CD14-positive monocyte (primary cell): ENCODE data around the gene AFF1. TPM values are rescaled to one million over a fixed set of nuclear protein-coding genes. Genes with fewer than 3 reads are reported as not detected.
"Not testable (repeated sequence)": the region's sequence is repeated elsewhere in the genome, so short reads cannot be mapped to it uniquely, and the experiment has no call there.

Experiments used
- DNase-seq, 3 donors: peaks; one replicate each; pipeline ENCODE4 v3.0.0-alpha.2; 2011 to 2022
- H2AFZ ChIP-seq: 2 replicates; pipeline ENCODE4 v1.6.0; 2012; ENCODE audit warnings: mild to moderate bottlenecking, low read depth, low read length, inconsistent platforms; ENCODE audit not compliant: insufficient read depth, poor library complexity, severe bottlenecking
- H3K27ac ChIP-seq, 2 donors: 1 replicate in 1 of 2; 2 replicates in 1 of 2; pipeline ENCODE4 v1.5.1; 2012 to 2013; ENCODE audit warnings: low read length in 2 of 2, control low read depth in 1 of 2, inconsistent platforms in 1 of 2, low read depth in 1 of 2, mild to moderate bottlenecking in 1 of 2
- H3K27me3 ChIP-seq, 2 donors: one replicate each; pipeline versions ENCODE4 v1.6.0 to v1.6.1; 2011 to 2013; ENCODE audit warnings: low read length in 2 of 2; ENCODE audit not compliant: control insufficient read depth in 2 of 2, insufficient read depth in 2 of 2
- H3K36me3 ChIP-seq, 2 donors: replicated peaks in 1 of 2; 1 replicate in 1 of 2; 2 replicates in 1 of 2; pipeline versions ENCODE4 v1.5.1 to v1.6.1; 2012 to 2013; ENCODE audit warnings: low read length in 2 of 2, control low read depth in 1 of 2, inconsistent platforms in 1 of 2, mild to moderate bottlenecking in 1 of 2; ENCODE audit not compliant: insufficient read depth in 2 of 2, control insufficient read depth in 1 of 2
- H3K4me1 ChIP-seq, 2 donors: 1 replicate in 1 of 2; 2 replicates in 1 of 2; pipeline versions ENCODE4 v1.5.1 to v1.6.1; 2012 to 2013; ENCODE audit warnings: low read length in 2 of 2, control low read depth in 1 of 2, inconsistent platforms in 1 of 2, mild to moderate bottlenecking in 1 of 2, moderate library complexity in 1 of 2; ENCODE audit not compliant: insufficient read depth in 2 of 2, control insufficient read depth in 1 of 2
- H3K4me2 ChIP-seq: replicated peaks from 2 replicates; pipeline ENCODE3; 2012; ENCODE audit warnings: low read length, moderate library complexity, mild to moderate bottlenecking; ENCODE audit not compliant: poor library complexity, severe bottlenecking; ENCODE audit errors: extremely low read depth
- H3K4me3 ChIP-seq, 3 experiments: fragments of 200-600 bp in 1 of 3; sonication (generic) in 1 of 3; replicated peaks in 1 of 3; 1 replicate in 2 of 3; 2 replicates in 1 of 3; pipeline ENCODE4 v1.5.1; 2011 to 2013; ENCODE audit warnings: low read length in 3 of 3, mild to moderate bottlenecking in 3 of 3, control low read depth in 2 of 3, low read depth in 2 of 3, inconsistent platforms in 1 of 3, moderate library complexity in 1 of 3
- H3K79me2 ChIP-seq: 2 replicates; pipeline ENCODE4 v1.6.0; 2012; ENCODE audit warnings: mild to moderate bottlenecking, control low read depth, inconsistent platforms, low read length, moderate library complexity; ENCODE audit not compliant: insufficient read depth
- H3K9ac ChIP-seq: 2 replicates; pipeline ENCODE4 v1.6.0; 2017; ENCODE audit warnings: low read length, mild to moderate bottlenecking; ENCODE audit not compliant: insufficient read depth, poor library complexity, severe bottlenecking
- H3K9me3 ChIP-seq, 2 donors: replicated peaks in 1 of 2; 1 replicate in 1 of 2; 2 replicates in 1 of 2; pipeline versions ENCODE4 v1.5.1 to v1.6.1; 2012 to 2013; ENCODE audit warnings: low read length in 2 of 2, control low read depth in 1 of 2; ENCODE audit not compliant: control insufficient read depth in 1 of 2, insufficient read depth in 1 of 2
- H4K20me1 ChIP-seq: 2 replicates; pipeline ENCODE4 v1.6.0; 2012; ENCODE audit warnings: mild to moderate bottlenecking, low read length, control low read depth, moderate library complexity; ENCODE audit not compliant: insufficient read depth
- H3K27ac Mint-ChIP-seq, 7 donors: one replicate each; pipeline ENCODE4 v1.8.0; 2020; ENCODE audit warnings: mild to moderate bottlenecking in 7 of 7, mixed read lengths in 7 of 7, moderate library complexity in 6 of 7, inconsistent platforms in 2 of 7
- H3K27me3 Mint-ChIP-seq, 3 donors: one replicate each; pipeline ENCODE4 v1.8.0; 2021 to 2022; ENCODE audit warnings: low read depth in 3 of 3, mild to moderate bottlenecking in 3 of 3, mixed read lengths in 3 of 3, moderate library complexity in 3 of 3, inconsistent platforms in 1 of 3
- H3K36me3 Mint-ChIP-seq, 2 donors: one replicate each; pipeline ENCODE4 v1.8.0; 2020; ENCODE audit warnings: mixed read lengths in 2 of 2, inconsistent platforms in 1 of 2, mild to moderate bottlenecking in 1 of 2
- H3K4me1 Mint-ChIP-seq: one replicate; pipeline ENCODE4 v1.8.0; 2020; ENCODE audit warnings: mild to moderate bottlenecking, mixed read lengths
- H3K4me3 Mint-ChIP-seq, 2 donors: one replicate each; pipeline ENCODE4 v1.8.0; 2020; ENCODE audit warnings: mild to moderate bottlenecking in 2 of 2, mixed read lengths in 2 of 2, moderate library complexity in 1 of 2
- H3K9me3 Mint-ChIP-seq, 7 donors: one replicate each; pipeline ENCODE4 v1.8.0; 2020 to 2022; ENCODE audit warnings: mixed read lengths in 7 of 7, mild to moderate bottlenecking in 6 of 7, moderate library complexity in 6 of 7, inconsistent platforms in 2 of 7
- CTCF ChIP-seq: fragments of 200-600 bp; IDR thresholded peaks from one replicate; pipeline ENCODE4 v1.8.0; 2022; ENCODE audit warnings: antibody characterized with exemption, mild to moderate bottlenecking
- WGBS: methylation state at CpG from one replicate; pipeline ENCODE4 v1.1.5; 2013; ENCODE audit warnings: missing lambda C conversion rate; ENCODE audit not compliant: insufficient coverage; 5-methylcytosine and 5-hydroxymethylcytosine counted together
- intact Hi-C, 2 donors: fragments of 100-400 bp; cut with micrococcal nuclease; formaldehyde crosslinking; loops; one replicate each; pipeline versions ENCODE4 v1.15.0 to v1.15.1; 2023
- polyA plus RNA-seq, 3 donors: library from polyadenylated mRNA; depleted of rRNA in 1 of 3; unstranded in 2 of 3; stranded (reverse) in 1 of 3; fragments of 300-500 nt in 2 of 3; fragments of >200 nt in 1 of 3; fragmentation: Illumina TruSeq in 2 of 3; gene quantifications; 1 replicate in 2 of 3; 2 replicates in 1 of 3; pipeline ENCODE4 v1.2.3, GENCODE V29; 2012 to 2021

AFF1 gene
- polyA plus RNA-seq, 3 donors: 7.5 to 20.9 (median 16.3) TPM

DNA sequence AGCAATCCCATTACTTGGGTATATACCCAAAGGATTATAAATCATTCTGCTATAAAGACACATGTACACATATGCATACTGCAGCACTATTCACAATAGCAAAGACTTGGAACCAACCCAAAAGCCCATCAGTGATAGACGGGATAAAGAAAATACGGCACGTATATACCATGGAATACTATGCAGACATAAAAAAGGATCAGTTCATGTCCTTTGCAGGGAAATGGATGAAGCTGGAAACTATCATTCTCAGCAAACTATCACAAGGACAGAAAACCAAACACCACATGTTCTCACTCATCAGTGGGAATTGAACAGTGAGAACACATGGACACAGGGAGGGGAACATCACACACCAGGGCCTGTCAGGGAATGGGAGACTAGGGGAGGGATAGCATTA, 54.8 kb downstream of the AFF1 start:
- H3K4me3 Mint-ChIP-seq, intact Hi-C loops, H3K4me1 Mint-ChIP-seq, H3K27me3 ChIP-seq, H3K4me3 ChIP-seq, H3K27ac Mint-ChIP-seq, H3K9me3 ChIP-seq, H3K4me2 ChIP-seq, H3K27me3 Mint-ChIP-seq, H3K9me3 Mint-ChIP-seq, H3K4me1 ChIP-seq, H4K20me1 ChIP-seq, H2AFZ ChIP-seq, DNase-seq, H3K27ac ChIP-seq, H3K36me3 ChIP-seq, H3K9ac ChIP-seq: not testable (repeated sequence)
- WGBS: 100% methylated on average over 1 of the region's 3 CpGs
- peaks cover 16 to 19% of the 10 kb centered on the region in 2 donors for H3K36me3 Mint-ChIP-seq
- H3K79me2 ChIP-seq: peaks cover 40% of the 10 kb centered on the region

- peaks cover 4% of the 10 kb centered on the region for H3K4me1 Mint-ChIP-seq
- Histone ChIP-seq H3K9ac (no peak overlapping the region), H3K36me3 (peaks cover 0 to 6% of the 10 kb centered on the region in 2 donors), H2AFZ (no peak overlapping the region), H3K27me3 (no peaks in the 10 kb centered on the region), H3K79me2 (peaks cover 42% of the 10 kb centered on the region), H3K4me2 (no peak overlapping the region), H4K20me1 (peaks cover 5% of the 10 kb centered on the region), H3K27ac (no peak overlapping the region), H3K9me3 (no peaks in the 10 kb centered on the region), H3K4me1 (no peaks in the 10 kb centered on the region), H3K4me3 (no peak overlapping the region)
- intact Hi-C loops: no loop called here
- no peak overlapping the region for H3K27ac Mint-ChIP-seq
- DNase-seq: no peak
- peaks cover 0 to 3% (median 0%) of the 10 kb centered on the region in 7 donors for H3K9me3 Mint-ChIP-seq
- H3K4me3 Mint-ChIP-seq: no peak overlapping the region
- 100% methylated on average over 1 of the region's 3 CpGs for WGBS
- no peaks in the 10 kb centered on the region for H3K27me3 Mint-ChIP-seq
- peaks cover 16 to 20% of the 10 kb centered on the region in 2 donors for H3K36me3 Mint-ChIP-seq
- no peak for TF ChIP-seq CTCF
These were observed 55.7 kb downstream of the AFF1 start for GRCh38 chr4:86990510-86990909.
